Mesendoderm (in vitro differentiated cells): ENCODE data around the gene INVS.
"Not testable (repeated sequence)": the region's sequence is repeated elsewhere in the genome, so short reads cannot be mapped to it uniquely, and the experiment has no call there.

Experiments used
- DNase-seq: peaks from one replicate; pipeline ENCODE4 v3.0.0; 2013
- H2AK5ac ChIP-seq: 2 replicates; pipeline ENCODE4 v1.6.1; 2013; ENCODE audit warnings: low read length, inconsistent platforms
- H2BK120ac ChIP-seq: 2 replicates; pipeline ENCODE4 v1.6.1; 2013; ENCODE audit warnings: low read depth, mild to moderate bottlenecking, low read length, moderate library complexity, mixed read lengths
- H2BK15ac ChIP-seq: replicated peaks from 2 replicates; pipeline ENCODE4 v1.6.1; 2013; ENCODE audit warnings: low read depth, mild to moderate bottlenecking, moderate library complexity
- H2BK5ac ChIP-seq: 2 replicates; pipeline ENCODE4 v1.6.1; 2013; ENCODE audit warnings: low read length, inconsistent platforms
- H3K18ac ChIP-seq: 2 replicates; pipeline ENCODE4 v1.6.1; 2013; ENCODE audit warnings: mild to moderate bottlenecking, low read length, mixed read lengths
- H3K23ac ChIP-seq: one replicate; pipeline ENCODE4 v1.6.1; 2013; ENCODE audit warnings: low read length
- H3K27ac ChIP-seq: 2 replicates; pipeline ENCODE4 v1.5.1; 2013; ENCODE audit warnings: low read depth, mild to moderate bottlenecking, inconsistent platforms, low read length, moderate library complexity
- H3K27me3 ChIP-seq: 2 replicates; pipeline ENCODE4 v1.6.1; 2013; ENCODE audit warnings: low read length, control low read depth, mild to moderate bottlenecking, inconsistent platforms; ENCODE audit not compliant: insufficient read depth, poor library complexity
- H3K36me3 ChIP-seq: 2 replicates; pipeline ENCODE4 v1.6.1; 2013; ENCODE audit warnings: low read length, inconsistent platforms; ENCODE audit not compliant: control insufficient read depth, insufficient read depth
- H3K4ac ChIP-seq: one replicate; pipeline ENCODE4 v1.6.1; 2013; ENCODE audit warnings: low read depth, mild to moderate bottlenecking, low read length, moderate library complexity
- H3K4me1 ChIP-seq: 2 replicates; pipeline ENCODE4 v1.6.1; 2013; ENCODE audit warnings: low read depth, low read length, inconsistent platforms; ENCODE audit not compliant: control insufficient read depth
- H3K4me2 ChIP-seq: 2 replicates; pipeline ENCODE4 v1.6.1; 2013; ENCODE audit warnings: low read length
- H3K4me3 ChIP-seq: 2 replicates; pipeline ENCODE4 v1.5.1; 2013; ENCODE audit warnings: mild to moderate bottlenecking, low read length
- H3K56ac ChIP-seq: one replicate; pipeline ENCODE4 v1.6.1; 2013; ENCODE audit warnings: low read length
- H3K79me1 ChIP-seq: 2 replicates; pipeline ENCODE4 v1.6.1; 2013; ENCODE audit warnings: low read length, inconsistent platforms
- H3K79me2 ChIP-seq: 2 replicates; pipeline ENCODE4 v1.6.1; 2013; ENCODE audit warnings: mild to moderate bottlenecking, low read length; ENCODE audit not compliant: control insufficient read depth, insufficient read depth
- H3K9ac ChIP-seq: 2 replicates; pipeline ENCODE4 v1.6.1; 2013; ENCODE audit warnings: low read length, inconsistent platforms
- H4K5ac ChIP-seq: one replicate; pipeline ENCODE4 v1.6.1; 2013; ENCODE audit warnings: low read length
- H4K8ac ChIP-seq: one replicate; pipeline ENCODE4 v1.6.1; 2013; ENCODE audit warnings: low read depth, mild to moderate bottlenecking, control low read depth, low read length, moderate library complexity
- WGBS: extraction: QIAGEN DNeasy Blood & Tissue Kit; methylation state at CpG from one replicate; pipeline ENCODE4 v1.1.7; 2013; ENCODE audit warnings: low lambda C conversion rate, missing lambda C conversion rate; ENCODE audit not compliant: insufficient coverage; ENCODE audit errors: extremely low coverage; 5-methylcytosine and 5-hydroxymethylcytosine counted together

Gene INVS

GRCh38 chr9:100315561-100315960 lies 216.5 kb downstream of the INVS start:
- Histone ChIP-seq H3K27me3 (no peaks in the 10 kb centered on the region), H3K4me3 (no peak overlapping the region), H3K4ac (no peak overlapping the region), H3K27ac (no peak overlapping the region), H2BK5ac (no peak overlapping the region), H3K23ac (no peak overlapping the region), H3K18ac (no peak overlapping the region), H3K4me1 (no peaks in the 10 kb centered on the region), H3K79me1 (peaks cover 11% of the 10 kb centered on the region), H3K79me2 (peaks cover 12% of the 10 kb centered on the region), H3K36me3 (no peaks in the 10 kb centered on the region), H2BK15ac (no peak overlapping the region), H4K5ac (no peak overlapping the region), H2BK120ac (no peak overlapping the region), H4K8ac (no peak overlapping the region), H3K9ac (no peak overlapping the region), H3K4me2 (no peak overlapping the region), H3K56ac (no peak overlapping the region), H2AK5ac (no peak overlapping the region)
- no CpG with 5 or more reads among the region's 4 CpGs for WGBS
- DNase-seq = no peak

- Histone ChIP-seq H3K9ac (no peak overlapping the region), H4K8ac (no peak overlapping the region), H2AK5ac (no peak overlapping the region), H2BK5ac (no peak overlapping the region), H3K23ac (no peak overlapping the region), H3K79me1 (peaks cover 3% of the 10 kb centered on the region), H3K4me2 (no peak overlapping the region), H2BK120ac (no peak overlapping the region), H3K79me2 (peaks cover 7% of the 10 kb centered on the region), H4K5ac (no peak overlapping the region), H3K27me3 (no peaks in the 10 kb centered on the region), H3K56ac (no peak overlapping the region), H3K4ac (no peak overlapping the region), H3K18ac (no peak overlapping the region), H3K4me1 (no peaks in the 10 kb centered on the region), H3K27ac (no peak overlapping the region), H3K36me3 (no peaks in the 10 kb centered on the region), H3K4me3 (no peak overlapping the region), H2BK15ac (no peak overlapping the region)
- WGBS = no CpG with 5 or more reads among the region's 1 CpG
- DNase-seq = no peak
These were observed 218.7 kb downstream of the INVS start for GRCh38 chr9:100317706-100318105.

GRCh38 chr9:100322954-100323536 lies 224.0 kb downstream of the INVS start:
- DNase-seq = peak; percentile 63

GRCh38 chr9:100324594-100325200 lies 225.7 kb downstream of the INVS start:
- H3K56ac ChIP-seq = no peak overlapping the region
- no peak overlapping the region for H4K8ac ChIP-seq
- no peaks in the 10 kb centered on the region for H3K4me1 ChIP-seq
- H3K27ac ChIP-seq = no peak overlapping the region
- H3K23ac ChIP-seq = no peak overlapping the region
- DNase-seq = peak; percentile 49
- H3K4me2 ChIP-seq = no peak overlapping the region
- no peak overlapping the region for H3K4me3 ChIP-seq
- H2BK5ac ChIP-seq = no peak overlapping the region
- no peak overlapping the region for H2BK15ac ChIP-seq
- 100% methylated on average over 2 of the region's 4 CpGs for WGBS
- H3K9ac ChIP-seq = no peak overlapping the region
- no peaks in the 10 kb centered on the region for H3K79me1 ChIP-seq
- no peak overlapping the region for H2AK5ac ChIP-seq
- H2BK120ac ChIP-seq = no peak overlapping the region
- no peaks in the 10 kb centered on the region for H3K79me2 ChIP-seq
- H3K18ac ChIP-seq = no peak overlapping the region
- H4K5ac ChIP-seq = no peak overlapping the region
- peaks cover 2% of the 10 kb centered on the region for H3K36me3 ChIP-seq
- H3K4ac ChIP-seq = no peak overlapping the region
- no peaks in the 10 kb centered on the region for H3K27me3 ChIP-seq

More at GRCh38 chr9:100322954-100323536, 224.0 kb downstream of the INVS start:
- no peak overlapping the region for H2BK120ac ChIP-seq
- no peak overlapping the region for H2AK5ac ChIP-seq
- no peaks in the 10 kb centered on the region for H3K27me3 ChIP-seq
- no peak overlapping the region for H4K5ac ChIP-seq
- H4K8ac ChIP-seq = peak overlapping the region; percentile 28
- H3K4me3 ChIP-seq = no peak overlapping the region
- peak overlapping the region; percentile 17 for H3K56ac ChIP-seq
- H3K9ac ChIP-seq = no peak overlapping the region
- no peak overlapping the region for H2BK15ac ChIP-seq
- peaks cover 2% of the 10 kb centered on the region for H3K79me2 ChIP-seq
- no peak overlapping the region for H2BK5ac ChIP-seq
- no peak overlapping the region for H3K4me2 ChIP-seq
- no peak overlapping the region for H3K18ac ChIP-seq
- no peaks in the 10 kb centered on the region for H3K4me1 ChIP-seq
- no CpG with 5 or more reads among the region's 3 CpGs for WGBS
- H3K79me1 ChIP-seq = no peaks in the 10 kb centered on the region
- H3K4ac ChIP-seq = no peak overlapping the region
- no peak overlapping the region for H3K27ac ChIP-seq
- no peak overlapping the region for H3K23ac ChIP-seq
- peaks cover 2% of the 10 kb centered on the region for H3K36me3 ChIP-seq

- not testable (repeated sequence) for H3K4ac ChIP-seq, DNase-seq, H3K4me2 ChIP-seq, H3K27me3 ChIP-seq, H3K79me1 ChIP-seq, H3K4me1 ChIP-seq, H2BK120ac ChIP-seq, H2BK15ac ChIP-seq, H3K36me3 ChIP-seq, H3K56ac ChIP-seq, H4K5ac ChIP-seq, H2BK5ac ChIP-seq, H2AK5ac ChIP-seq, H3K4me3 ChIP-seq, H3K23ac ChIP-seq, H4K8ac ChIP-seq, H3K18ac ChIP-seq, H3K9ac ChIP-seq, H3K27ac ChIP-seq
- H3K79me2 ChIP-seq = peaks cover 40% of the 10 kb centered on the region
- WGBS = no CpG with 5 or more reads among the region's 5 CpGs
These were observed 239.7 kb downstream of the INVS start for GRCh38 chr9:100338736-100339135.

DNA sequence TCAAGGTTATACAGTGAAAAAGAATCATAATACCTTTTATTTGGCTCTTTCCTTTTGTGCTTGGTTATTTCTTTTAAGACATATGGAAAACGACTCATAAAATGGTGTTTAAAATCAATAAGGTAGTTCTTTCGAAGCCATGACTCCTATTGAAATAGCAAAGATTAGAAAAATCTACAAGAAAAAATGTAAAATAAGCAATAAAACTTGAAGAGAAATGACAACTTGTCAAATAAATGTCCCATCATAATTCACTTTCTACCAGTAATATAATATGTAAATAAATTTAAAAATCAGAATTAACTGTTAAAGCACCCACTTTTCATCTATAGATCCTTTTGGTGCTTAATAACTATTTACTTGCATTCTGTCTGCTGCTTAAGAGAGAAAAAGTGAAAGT lies 241.2 kb downstream of the INVS start:
- WGBS = no CpG with 5 or more reads among the region's 2 CpGs

More for the DNA sequence above, 241.2 kb downstream of the INVS start:
- Histone ChIP-seq H4K8ac (no peak overlapping the region), H3K4me2 (no peak overlapping the region), H3K56ac (no peak overlapping the region), H3K4me3 (no peak overlapping the region), H4K5ac (no peak overlapping the region), H3K4ac (no peak overlapping the region), H3K36me3 (peaks cover 2% of the 10 kb centered on the region), H3K23ac (no peak overlapping the region), H3K79me1 (peaks cover 5% of the 10 kb centered on the region), H3K27me3 (peaks cover 2% of the 10 kb centered on the region), H2AK5ac (no peak overlapping the region), H3K9ac (no peak overlapping the region), H3K18ac (no peak overlapping the region), H2BK15ac (no peak overlapping the region), H2BK120ac (no peak overlapping the region), H3K4me1 (peaks cover 1% of the 10 kb centered on the region), H2BK5ac (no peak overlapping the region), H3K79me2 (peaks cover 38% of the 10 kb centered on the region), H3K27ac (no peak overlapping the region)
- DNase-seq = no peak
